K562 (cell line): Measurements from ENCODE around the gene ITK. TPM values are rescaled to one million over a fixed set of nuclear protein-coding genes. Genes with fewer than 3 reads are reported as not detected.

Experiments
- ATAC-seq: fragments of 200-7000 bp; cut with Tn5 transposase; 3 replicates; pipeline ENCODE4 v1.9.1; 2020; ENCODE audit warnings: moderate library complexity
- BruUV-seq: library from RNA; stranded (reverse); fragments of 400-500 nt; replicated peaks from 2 replicates; lab custom pipeline; 2021; lab: Mats Ljungman, UMichigan
- CTCF ChIA-PET: fragments of 300-600 bp; formaldehyde crosslinking; extraction: SDS; loops from one replicate; lab custom pipeline; 2021; ENCODE audit warnings: low intra/inter-chr PET ratio; lab: Yijun Ruan, JAX
- POLR2A ChIA-PET: fragments of 300-600, 350-650 bp; sonication (Branson Sonifier 250); formaldehyde crosslinking; extraction: SDS; loops from one replicate; lab custom pipeline; 2021; ENCODE audit warnings: antibody characterized with exemption, inconsistent platforms; lab: Yijun Ruan, JAX
- DNase-seq, 4 experiments: peaks; one replicate each; pipeline versions ENCODE4 v3.0.0 to v3.0.0-alpha.2; 2011 to 2018; ENCODE audit warnings: low spot score in 3 of 4, mixed read lengths in 3 of 4; ENCODE audit errors: extremely low read depth in 1 of 4
- FAIRE-seq: peaks from 2 replicates; lab custom pipeline; 2011; peaks lifted over from hg19 to GRCh38; lab: Jason Lieb, UNC
- H2AFZ ChIP-seq: 2 replicates; pipeline ENCODE4 v1.6.0; 2011; ENCODE audit warnings: low read depth, low read length, control low read depth, inconsistent platforms
- H3K27ac ChIP-seq: fragments of 200-600 bp; 3 replicates; pipeline ENCODE4 v1.8.0; 2011; ENCODE audit warnings: low read depth, mild to moderate bottlenecking, control low read depth, inconsistent platforms, low read length, moderate library complexity, mixed read lengths; ENCODE audit errors: extremely low read depth
- H3K27me3 ChIP-seq, 2 experiments: fragments of 300-600 bp in 1 of 2; 2 replicates in 1 of 2; 3 replicates in 1 of 2; pipeline versions ENCODE4 v1.6.0 to v1.8.0; 2011; ENCODE audit warnings: inconsistent platforms in 2 of 2, low read length in 2 of 2, mild to moderate bottlenecking in 1 of 2, mixed read lengths in 1 of 2, moderate library complexity in 1 of 2; ENCODE audit not compliant: control insufficient read depth in 2 of 2, insufficient read depth in 2 of 2
- H3K36me3 ChIP-seq: fragments of 300-600 bp; 3 replicates; pipeline ENCODE4 v1.8.0; 2011; ENCODE audit warnings: mild to moderate bottlenecking, low read length, inconsistent platforms; ENCODE audit not compliant: control insufficient read depth, insufficient read depth
- H3K4me1 ChIP-seq, 2 experiments: fragments of 200-600 bp in 1 of 2; replicated peaks in 1 of 2; 2 replicates in 1 of 2; 3 replicates in 1 of 2; pipeline versions ENCODE4 v1.5.1 to v1.8.0; 2011; ENCODE audit warnings: inconsistent platforms in 2 of 2, low read length in 2 of 2, mild to moderate bottlenecking in 1 of 2, mixed read lengths in 1 of 2, moderate library complexity in 1 of 2; ENCODE audit not compliant: control insufficient read depth in 2 of 2, insufficient read depth in 2 of 2
- H3K4me2 ChIP-seq: 2 replicates; pipeline ENCODE4 v1.6.1; 2011; ENCODE audit warnings: low read length, control low read depth, inconsistent platforms, mixed read lengths; ENCODE audit not compliant: insufficient read depth
- H3K4me3 ChIP-seq: fragments of 200-600 bp; sonication (generic), shearing (Covaris generic); 2 replicates; pipeline ENCODE4 v1.5.1; 2016; ENCODE audit warnings: control low read depth, inconsistent platforms
- H3K79me2 ChIP-seq: fragments of 200-600 bp; 3 replicates; pipeline ENCODE4 v1.8.0; 2011; ENCODE audit warnings: low read length, inconsistent platforms; ENCODE audit not compliant: control insufficient read depth, insufficient read depth
- H3K9ac ChIP-seq, 2 experiments: 2 replicates each; pipeline versions ENCODE4 v1.6.0 to v1.6.1; 2011; ENCODE audit warnings: low read depth in 2 of 2, low read length in 2 of 2, control low read depth in 1 of 2, inconsistent platforms in 1 of 2, mild to moderate bottlenecking in 1 of 2, mixed read lengths in 1 of 2; ENCODE audit not compliant: insufficient read depth in 1 of 2
- H3K9me1 ChIP-seq: one replicate; pipeline ENCODE4 v1.6.0; 2011; ENCODE audit warnings: inconsistent platforms, mild to moderate bottlenecking, low read length, moderate library complexity; ENCODE audit not compliant: control insufficient read depth, insufficient read depth
- H3K9me3 ChIP-seq: replicated peaks from 2 replicates; pipeline ENCODE4 v1.5.1; 2011; ENCODE audit warnings: low read depth, low read length, inconsistent platforms; ENCODE audit not compliant: control insufficient read depth, insufficient read depth
- H4K20me1 ChIP-seq: replicated peaks from 2 replicates; pipeline ENCODE4 v1.6.1; 2011; ENCODE audit warnings: low read length, inconsistent platforms, mixed read lengths; ENCODE audit not compliant: control insufficient read depth, insufficient read depth
- ARNT ChIP-seq, 2 experiments: fragments of 450-650 bp; IDR thresholded peaks; 2 replicates each; pipeline ENCODE4 v1.6.1; 2016; ENCODE audit warnings: mild to moderate bottlenecking in 1 of 2
- ATF7 ChIP-seq: fragments of 450-650 bp; IDR thresholded peaks from 2 replicates; pipeline ENCODE4 v1.7.1; 2014; ENCODE audit warnings: mild to moderate bottlenecking, moderate library complexity
- EHMT2 ChIP-seq: fragments of 450-650 bp; IDR thresholded peaks from 2 replicates; pipeline ENCODE4 v1.6.1; 2018; ENCODE audit warnings: antibody characterized with exemption
- ETS2 ChIP-seq: IDR thresholded peaks from 2 replicates; pipeline ENCODE4 v1.6.1; 2016; ENCODE audit warnings: borderline replicate concordance, missing genetic modification characterization, mild to moderate bottlenecking, moderate library complexity, missing compliant biosample characterization; ENCODE audit not compliant: poor library complexity, severe bottlenecking
- FOXJ3 ChIP-seq: sonication (generic); formaldehyde crosslinking; IDR thresholded peaks from 2 replicates; pipeline ENCODE4 v1.4.0; 2020; ENCODE audit warnings: mild to moderate bottlenecking, missing genetic modification reagents
- HMGN3 ChIP-seq: IDR thresholded peaks from 2 replicates; pipeline ENCODE4 v1.6.1; 2011; ENCODE audit warnings: borderline replicate concordance, low read depth, mild to moderate bottlenecking, mixed read lengths, low read length; ENCODE audit not compliant: insufficient read length; ENCODE audit errors: extremely low read depth
- KDM4B ChIP-seq, 2 experiments: fragments of 450-650 bp in 1 of 2; sonication (generic) in 1 of 2; IDR thresholded peaks; 2 replicates each; pipeline ENCODE4 v1.6.1; 2016 to 2017; ENCODE audit warnings: borderline replicate concordance in 2 of 2, antibody characterized with exemption in 1 of 2, low read depth in 1 of 2, mild to moderate bottlenecking in 1 of 2
- PHB ChIP-seq: fragments of 250-450 bp; sonication (Bioruptor Pico); IDR thresholded peaks from 2 replicates; pipeline ENCODE4 v1.5.0; 2021
- POLR2AphosphoS2 ChIP-seq: IDR thresholded peaks from 2 replicates; pipeline ENCODE4 v1.6.1; 2012; ENCODE audit warnings: low read length, improper control_type of control experiment
- POLR3A ChIP-seq: IDR thresholded peaks from 2 replicates; pipeline ENCODE4 v1.6.1; 2011; ENCODE audit warnings: borderline replicate concordance, mild to moderate bottlenecking, moderate library complexity; ENCODE audit not compliant: insufficient read length, insufficient read depth; ENCODE audit errors: extremely low read depth
- PURB ChIP-seq: sonication (generic); formaldehyde crosslinking; IDR thresholded peaks from 2 replicates; pipeline ENCODE4 v1.9.0; 2021; ENCODE audit warnings: low read depth, mild to moderate bottlenecking, missing genetic modification reagents
- SIX5 ChIP-seq, 2 experiments: IDR thresholded peaks; 2 replicates each; pipeline ENCODE4 v1.6.1; 2011; ENCODE audit warnings: low read length in 2 of 2, borderline replicate concordance in 1 of 2, low read depth in 1 of 2, mild to moderate bottlenecking in 1 of 2, moderate library complexity in 1 of 2; ENCODE audit not compliant: insufficient read depth in 1 of 2
- ZBTB26 ChIP-seq: fragments of 450-650 bp; formaldehyde crosslinking; IDR thresholded peaks from 2 replicates; pipeline ENCODE4 v1.4.0; 2022; ENCODE audit warnings: missing genetic modification characterization
- ZC3H8 ChIP-seq: fragments of 450-650 bp; IDR thresholded peaks from 2 replicates; pipeline ENCODE4 v1.6.1; 2017
- ZNF282 ChIP-seq: sonication (generic); formaldehyde crosslinking; IDR thresholded peaks from 2 replicates; pipeline ENCODE4 v1.8.1; 2023; ENCODE audit warnings: missing genetic modification reagents
- ZNF507 ChIP-seq: conservative IDR thresholded peaks from 2 replicates; pipeline ENCODE4 v1.6.1; 2017; ENCODE audit warnings: missing genetic modification characterization, missing compliant biosample characterization
- ZNF79 ChIP-seq: fragments of 250-450 bp; sonication (Bioruptor Pico); IDR thresholded peaks from 2 replicates; pipeline ENCODE4 v1.4.0; 2020; ENCODE audit warnings: low read depth, mild to moderate bottlenecking, moderate library complexity
- WGBS: fragments of 100-300 bp; shearing (Covaris generic); methylation state at CpG from one replicate; pipeline ENCODE4 v1.1.6; 2016; ENCODE audit warnings: low coverage, mixed read lengths; ENCODE audit not compliant: insufficient coverage; ENCODE audit errors: missing lambda C conversion rate; 5-methylcytosine and 5-hydroxymethylcytosine counted together
- in situ Hi-C: fragments of 300-500 bp; cut with MboI; formaldehyde crosslinking; loops from 4 replicates; pipeline ENCODE4 v1.15.0; 2018; ENCODE audit warnings: inconsistent platforms, mixed read lengths
- intact Hi-C: fragments of 100-400 bp; cut with micrococcal nuclease; formaldehyde crosslinking; loops from 2 replicates; pipeline ENCODE4 v1.14.2; 2022
- polyA plus RNA-seq, 8 experiments: library from polyadenylated mRNA; depleted of rRNA in 4 of 8; stranded (reverse) in 5 of 8; unstranded in 3 of 8; fragments of >200 nt; fragmentation: Nextera tagmentation in 2 of 8; fragmentation: Illumina TruSeq in 1 of 8; extraction: Ambion mirVana in 2 of 8; extraction: Trizol in 1 of 8; gene quantifications; 2 replicates each; pipeline versions ENCODE4 v1.2.1 to v1.2.3, GENCODE V29; 2011 to 2014; ENCODE audit warnings: inconsistent platforms in 1 of 8, missing spikeins in 1 of 8
- total RNA-seq, 7 experiments: library from RNA; depleted of rRNA in 6 of 7; stranded (reverse); fragments of >200 nt in 6 of 7; fragmentation: Illumina TruSeq in 2 of 7; extraction: Trizol in 2 of 7; gene quantifications; 2 replicates each; pipeline versions ENCODE4 v1.2.1 to v1.2.3, GENCODE V29; 2011 to 2021; ENCODE audit warnings: low replicate concordance in 1 of 7
- TF ChIP-seq, protein P1 (sequence below): fragments of 250-450 bp; sonication (Bioruptor Pico); IDR thresholded peaks from 2 replicates; pipeline ENCODE4 v1.5.1; 2021; ENCODE audit warnings: mild to moderate bottlenecking
- TF ChIP-seq, protein P2 (sequence below): conservative IDR thresholded peaks from 2 replicates; pipeline ENCODE4 v1.6.1; 2011; ENCODE audit warnings: low read depth, mild to moderate bottlenecking, low read length; ENCODE audit not compliant: control insufficient read depth

ITK gene
- total and polyA plus RNA-seq, 9 of the 15 experiments (the other 6 are each of a cell fraction or from before 2014, with no cell fraction given) = 0.04 to 0.75 TPM; not detected in 7

GRCh38 chr5:157178966-157179365, 1.7 kb upstream of the ITK start:
- H3K9ac ChIP-seq = no peak overlapping the region
- H3K27ac ChIP-seq = no peak overlapping the region
- no peaks in the 10 kb centered on the region for H3K4me1 ChIP-seq
- POLR2A ChIA-PET = no interaction called here
- no peaks in the 10 kb centered on the region for H3K36me3 ChIP-seq
- H3K9me3 ChIP-seq = no peaks in the 10 kb centered on the region
- FAIRE-seq = no peak
- no peak overlapping the region for H3K4me2 ChIP-seq
- no peak for DNase-seq
- no peak overlapping the region for H2AFZ ChIP-seq
- no TSS peak for BruUV-seq
- intact Hi-C loops (no loop called here), in situ Hi-C loops (no loop called here)
- CTCF ChIA-PET = no interaction called here
- H3K27me3 ChIP-seq = no peaks in the 10 kb centered on the region; a peak in 1 of 5 replicates
- WGBS = 0% methylated on average over 3 of the region's 3 CpGs
- no peak overlapping the region for H3K4me3 ChIP-seq
- TF ChIP-seq, protein P1, sequence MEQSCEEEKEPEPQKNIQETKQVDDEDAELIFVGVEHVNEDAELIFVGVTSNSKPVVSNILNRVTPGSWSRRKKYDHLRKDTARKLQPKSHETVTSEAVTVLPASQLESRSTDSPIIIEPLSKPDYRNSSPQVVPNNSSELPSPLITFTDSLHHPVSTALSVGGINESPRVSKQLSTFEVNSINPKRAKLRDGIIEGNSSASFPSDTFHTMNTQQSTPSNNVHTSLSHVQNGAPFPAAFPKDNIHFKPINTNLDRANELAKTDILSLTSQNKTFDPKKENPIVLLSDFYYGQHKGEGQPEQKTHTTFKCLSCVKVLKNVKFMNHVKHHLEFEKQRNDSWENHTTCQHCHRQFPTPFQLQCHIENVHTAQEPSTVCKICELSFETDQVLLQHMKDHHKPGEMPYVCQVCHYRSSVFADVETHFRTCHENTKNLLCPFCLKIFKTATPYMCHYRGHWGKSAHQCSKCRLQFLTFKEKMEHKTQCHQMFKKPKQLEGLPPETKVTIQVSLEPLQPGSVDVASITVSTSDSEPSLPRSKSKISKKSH (CRISPR knock-in tag) = no peak
- TF ChIP-seq ARNT (IDR thresholded peaks at IDR 0.05) (no peak), POLR3A (no peak), ZNF79 (CRISPR knock-in tag) (no peak), ZNF507 (tag) (no peak), HMGN3 (no peak), FOXJ3 (no peak), ZBTB26 (CRISPR knock-in tag) (no peak), ETS2 (tag) (no peak), ZC3H8 (no peak), EHMT2 (no peak), POLR2AphosphoS2 (no peak), KDM4B (IDR thresholded peaks at IDR 0.05; ENCODE audit: borderline replicate concordance in 2 of 2, low read depth in 1 of 2) (no peak), ATF7 (no peak), SIX5 (IDR thresholded peaks at IDR 0.05; ENCODE audit: borderline replicate concordance in 1 of 2, insufficient read depth in 1 of 2, low read depth in 1 of 2, low read length in 2 of 2) (no peak), PHB (CRISPR knock-in tag) (no peak), ZNF282 (CRISPR knock-in tag) (no peak), PURB (CRISPR knock-in tag) (no peak)
- TF ChIP-seq, protein P2, sequence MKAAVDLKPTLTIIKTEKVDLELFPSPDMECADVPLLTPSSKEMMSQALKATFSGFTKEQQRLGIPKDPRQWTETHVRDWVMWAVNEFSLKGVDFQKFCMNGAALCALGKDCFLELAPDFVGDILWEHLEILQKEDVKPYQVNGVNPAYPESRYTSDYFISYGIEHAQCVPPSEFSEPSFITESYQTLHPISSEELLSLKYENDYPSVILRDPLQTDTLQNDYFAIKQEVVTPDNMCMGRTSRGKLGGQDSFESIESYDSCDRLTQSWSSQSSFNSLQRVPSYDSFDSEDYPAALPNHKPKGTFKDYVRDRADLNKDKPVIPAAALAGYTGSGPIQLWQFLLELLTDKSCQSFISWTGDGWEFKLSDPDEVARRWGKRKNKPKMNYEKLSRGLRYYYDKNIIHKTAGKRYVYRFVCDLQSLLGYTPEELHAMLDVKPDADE = no peak
- no peaks in the 10 kb centered on the region for H4K20me1 ChIP-seq
- ATAC-seq = no peak
- no peaks in the 10 kb centered on the region for H3K79me2 ChIP-seq
- H3K9me1 ChIP-seq = no peaks in the 10 kb centered on the region
